ENCODE data around the gene POLR2F.
"Not testable (repeated sequence)": the region's sequence is repeated elsewhere in the genome, so short reads cannot be mapped to it uniquely, and the experiment has no call there.

POLR2F gene

GRCh38 chr22:37942133-37942532, 11.4 kb upstream of the POLR2F start:
- H3K4me3 ChIP-seq (ENCODE audit: low read depth, low read length), result no peak overlapping the region
- no peak for TF ChIP-seq CTCF (IDR thresholded peaks at IDR 0.05; ENCODE audit: borderline replicate concordance, insufficient read depth, low read depth, low read length)

- no peak overlapping the region for H3K4me3 ChIP-seq (ENCODE audit: low read depth, low read length)
- TF ChIP-seq CTCF (IDR thresholded peaks at IDR 0.05; ENCODE audit: borderline replicate concordance, insufficient read depth, low read depth, low read length), result no peak
These were observed 10.2 kb upstream of the POLR2F start for GRCh38 chr22:37943136-37943824.

- H3K4me3 ChIP-seq (ENCODE audit: low read depth, low read length), result no peak overlapping the region
- TF ChIP-seq CTCF (IDR thresholded peaks at IDR 0.05; ENCODE audit: borderline replicate concordance, insufficient read depth, low read depth, low read length), result no peak
These were observed 9.7 kb upstream of the POLR2F start for GRCh38 chr22:37943825-37944198.

- not testable (repeated sequence) for H3K4me3 ChIP-seq (ENCODE audit: low read depth, low read length)
These were observed 9.1 kb upstream of the POLR2F start for GRCh38 chr22:37944423-37944822.

- H3K4me3 ChIP-seq (ENCODE audit: low read depth, low read length), result not testable (repeated sequence)
These were observed 6.2 kb upstream of the POLR2F start for GRCh38 chr22:37947142-37947795.

- H3K4me3 ChIP-seq (ENCODE audit: low read depth, low read length), result no peak overlapping the region
- TF ChIP-seq CTCF (IDR thresholded peaks at IDR 0.05; ENCODE audit: borderline replicate concordance, insufficient read depth, low read depth, low read length), result no peak
These were observed 2.2 kb upstream of the POLR2F start for GRCh38 chr22:37951305-37951704.

- not testable (repeated sequence) for H3K4me3 ChIP-seq (ENCODE audit: low read depth, low read length)
These were observed 870 bp upstream of the POLR2F start for GRCh38 chr22:37952629-37953028.

GRCh38 chr22:37953062-37953436, 450 bp upstream of the POLR2F start:
- peak overlapping the region; percentile 92 for H3K4me3 ChIP-seq (ENCODE audit: low read depth, low read length)
- no peak for TF ChIP-seq CTCF (IDR thresholded peaks at IDR 0.05; ENCODE audit: borderline replicate concordance, insufficient read depth, low read depth, low read length)

- H3K4me3 ChIP-seq (ENCODE audit: low read depth, low read length), result no peak overlapping the region
- TF ChIP-seq CTCF (IDR thresholded peaks at IDR 0.05; ENCODE audit: borderline replicate concordance, insufficient read depth, low read depth, low read length), result no peak
These were observed 1.2 kb downstream of the POLR2F start for GRCh38 chr22:37954686-37955085.

- not testable (repeated sequence) for H3K4me3 ChIP-seq (ENCODE audit: low read depth, low read length)
These were observed 2.4 kb downstream of the POLR2F start for GRCh38 chr22:37955825-37956397.
